MM.1S (cell line): ENCODE results near the gene SARNP.

Experiments
- DNase-seq: peaks from one replicate; pipeline ENCODE4 v3.0.0-alpha.2; 2015
- H2AFZ ChIP-seq: fragments of 300-600 bp; sonication (generic); 2 replicates; pipeline ENCODE4 v1.6.0; 2016; ENCODE audit warnings: antibody characterized with exemption, low read length
- H3F3A ChIP-seq: fragments of 300-600 bp; sonication (generic); 2 replicates; pipeline ENCODE4 v1.6.1; 2016; ENCODE audit warnings: mild to moderate bottlenecking, antibody characterized with exemption, low read length, moderate library complexity, mixed read lengths; ENCODE audit not compliant: insufficient read depth
- H3K27ac ChIP-seq: fragments of 300-600 bp; sonication (generic); 2 replicates; pipeline ENCODE4 v1.5.1; 2016; ENCODE audit warnings: mild to moderate bottlenecking, low read length
- H3K27me3 ChIP-seq: fragments of 300-600 bp; sonication (generic); replicated peaks from 2 replicates; pipeline ENCODE4 v1.6.0; 2016; ENCODE audit warnings: low read length; ENCODE audit not compliant: insufficient read depth
- H3K36me3 ChIP-seq: fragments of 300-600 bp; sonication (generic); replicated peaks from 2 replicates; pipeline ENCODE4 v1.6.1; 2016; ENCODE audit warnings: mild to moderate bottlenecking, low read length, mixed read lengths; ENCODE audit not compliant: insufficient read depth
- H3K4me1 ChIP-seq: fragments of 300-600 bp; sonication (generic); 2 replicates; pipeline ENCODE4 v1.6.1; 2016; ENCODE audit warnings: low read length, mixed read lengths
- H3K4me2 ChIP-seq: fragments of 300-600 bp; sonication (generic); 2 replicates; pipeline ENCODE4 v1.6.0; 2016; ENCODE audit warnings: low read depth, low read length
- H3K4me3 ChIP-seq: fragments of 300-600 bp; sonication (generic); 2 replicates; pipeline ENCODE4 v1.5.1; 2016; ENCODE audit warnings: low read length, mixed read lengths
- H3K79me2 ChIP-seq: fragments of 300-600 bp; sonication (generic); 2 replicates; pipeline ENCODE4 v1.6.1; 2016; ENCODE audit warnings: mixed run types, low read length, mixed read lengths
- H3K9ac ChIP-seq: fragments of 300-600 bp; sonication (generic); 2 replicates; pipeline ENCODE4 v1.6.1; 2016; ENCODE audit warnings: low read length, mixed read lengths
- H3K9me2 ChIP-seq: fragments of 300-600 bp; sonication (generic); replicated peaks from 2 replicates; pipeline ENCODE4 v1.6.1; 2016; ENCODE audit warnings: mild to moderate bottlenecking, low read length, mixed read lengths; ENCODE audit not compliant: insufficient read depth
- H3K9me3 ChIP-seq: fragments of 300-600 bp; sonication (generic); replicated peaks from 2 replicates; pipeline ENCODE4 v1.6.1; 2016; ENCODE audit warnings: mild to moderate bottlenecking, low read length, mixed read lengths; ENCODE audit not compliant: insufficient read depth
- H4K20me1 ChIP-seq: fragments of 300-600 bp; sonication (generic); 2 replicates; pipeline ENCODE4 v1.6.1; 2016; ENCODE audit warnings: mild to moderate bottlenecking, low read length, moderate library complexity, mixed read lengths; ENCODE audit not compliant: insufficient read depth
- CTCF ChIP-seq: fragments of 300-600 bp; sonication (generic); IDR thresholded peaks from 2 replicates; pipeline ENCODE4 v1.5.1; 2016; ENCODE audit warnings: antibody characterized with exemption, low read length, mixed read lengths
- EZH2 ChIP-seq: fragments of 300-600 bp; sonication (generic); optimal IDR thresholded peaks from 2 replicates; pipeline ENCODE3; 2017; ENCODE audit warnings: low read depth, mild to moderate bottlenecking, antibody characterized with exemption, low read length, mixed read lengths
- EZH2phosphoT487 ChIP-seq: fragments of 300-600 bp; sonication (generic); IDR thresholded peaks from 2 replicates; pipeline ENCODE4 v1.6.1; 2018; ENCODE audit warnings: antibody characterized with exemption, low read length

SARNP gene

GRCh38 chr12:55729819-55730818 is 87.4 kb downstream of the SARNP start:
- Histone ChIP-seq H3K9ac (peak overlapping the region; percentile 77; the same call in 1 of the 2 replicates), H3K9me3 (no peaks in the 10 kb centered on the region), H3K79me2 (peaks cover 15% of the 10 kb centered on the region), H3K36me3 (no peaks in the 10 kb centered on the region), H2AFZ (peak overlapping the region; percentile 80), H3K4me2 (peak overlapping the region; percentile 95), H3K4me1 (peaks cover 16% of the 10 kb centered on the region), H4K20me1 (no peaks in the 10 kb centered on the region), H3K27ac (no peak overlapping the region), H3K9me2 (no peaks in the 10 kb centered on the region), H3K4me3 (peak overlapping the region; percentile 81), H3K27me3 (no peaks in the 10 kb centered on the region), H3F3A (no peaks in the 10 kb centered on the region)
- DNase-seq, result no peak
- no peak for TF ChIP-seq EZH2phosphoT487
- no peak for TF ChIP-seq EZH2
- no peak for TF ChIP-seq CTCF

- Histone ChIP-seq H3K27ac (peak within 1 kb of the TSS; percentile 43; the same call in 1 of the 2 replicates), H4K20me1 (no peaks in the 10 kb centered on the region), H3K27me3 (no peaks in the 10 kb centered on the region), H3K4me3 (peak within 1 kb of the TSS; percentile 81), H3K9ac (peak within 1 kb of the TSS; percentile 77), H3K36me3 (no peaks in the 10 kb centered on the region), H3K4me1 (peaks cover 16% of the 10 kb centered on the region), H3K9me2 (no peaks in the 10 kb centered on the region), H3K4me2 (peak within 1 kb of the TSS; percentile 95), H2AFZ (peak within 1 kb of the TSS; percentile 80), H3K79me2 (peaks cover 15% of the 10 kb centered on the region), H3K9me3 (no peaks in the 10 kb centered on the region), H3F3A (no peaks in the 10 kb centered on the region)
- DNase-seq, result peak; percentile 70
- TF ChIP-seq EZH2 (no peak), EZH2phosphoT487 (no peak), CTCF (no peak)
Measured at GRCh38 chr12:55728939-55729818, 88.3 kb downstream of the SARNP start, which contains the start of gene CD63. TSS of gene CD63 (minus strand) at chr12:55729009. CDS start at chr12:55728341, 668 bp downstream.

GRCh38 chr12:55728186-55728938 is 89.2 kb downstream of the SARNP start:
- peak overlapping the region; percentile 69 for H3K4me2 ChIP-seq
- TF ChIP-seq CTCF (no peak), EZH2phosphoT487 (no peak), EZH2 (no peak)
- H3K79me2 ChIP-seq, result peaks cover 15% of the 10 kb centered on the region
- H3K9ac ChIP-seq, result peak overlapping the region; percentile 77; the same call in 1 of the 2 replicates
- H3K27ac ChIP-seq, result no peak overlapping the region
- peak overlapping the region; percentile 81 for H3K4me3 ChIP-seq
- no peaks in the 10 kb centered on the region for H3K9me3 ChIP-seq
- no peaks in the 10 kb centered on the region for H3K27me3 ChIP-seq
- H4K20me1 ChIP-seq, result no peaks in the 10 kb centered on the region
- H3K9me2 ChIP-seq, result no peaks in the 10 kb centered on the region
- no peaks in the 10 kb centered on the region for H3K36me3 ChIP-seq
- no peak for DNase-seq
- no peaks in the 10 kb centered on the region for H3F3A ChIP-seq
- peak overlapping the region; percentile 75 for H2AFZ ChIP-seq
- H3K4me1 ChIP-seq, result peaks cover 16% of the 10 kb centered on the region
